Transverse colon (tissue), 4 donors: ENCODE results near the gene FANCD2. TPM values are rescaled to one million over a fixed set of nuclear protein-coding genes. Genes with fewer than 3 reads are reported as not detected.
"Not testable (repeated sequence)": the region's sequence is repeated elsewhere in the genome, so short reads cannot be mapped to it uniquely, and the experiment has no call there.

Experiments
- DNase-seq: peaks from one replicate; pipeline ENCODE4 v3.0.0-alpha.2; 2019
- H3K27ac ChIP-seq, 4 donors: fragments of 200-600 bp; sonication (generic); 2 replicates each; pipeline ENCODE4 v1.5.1; 2016 to 2018; ENCODE audit warnings: inconsistent platforms in 4 of 4
- H3K27me3 ChIP-seq: fragments of 200-600 bp; sonication (generic); 2 replicates; pipeline ENCODE4 v1.5.1; 2017; ENCODE audit warnings: inconsistent platforms
- H3K36me3 ChIP-seq, 4 donors: fragments of 200-600 bp; sonication (generic); 2 replicates each; pipeline ENCODE4 v1.5.1; 2017 to 2019; ENCODE audit warnings: inconsistent platforms in 4 of 4
- H3K4me1 ChIP-seq, 4 donors: fragments of 200-600 bp; sonication (generic); 2 replicates each; pipeline ENCODE4 v1.5.1; 2017 to 2020; ENCODE audit warnings: inconsistent platforms in 4 of 4
- H3K4me3 ChIP-seq, 4 donors: fragments of 200-600 bp; sonication (generic); 1 replicate in 1 of 4; 2 replicates in 3 of 4; pipeline versions ENCODE4 v1.5.1 to v1.6.1; 2017 to 2019; ENCODE audit warnings: inconsistent platforms in 4 of 4
- H3K9me3 ChIP-seq, 2 donors: fragments of 200-600 bp; sonication (generic); 2 replicates each; pipeline ENCODE4 v1.5.1; 2017 to 2019; ENCODE audit warnings: inconsistent platforms in 2 of 2
- EP300 ChIP-seq: sonication (generic); formaldehyde crosslinking; IDR thresholded peaks from one replicate; pipeline ENCODE4 v1.6.1; 2017; ENCODE audit warnings: antibody characterized with exemption, low read depth
- POLR2A ChIP-seq: fragments of 450-650 bp; IDR thresholded peaks from one replicate; pipeline ENCODE4 v1.6.1; 2016; ENCODE audit warnings: antibody characterized with exemption, mild to moderate bottlenecking, moderate library complexity
- POLR2AphosphoS5 ChIP-seq, 3 donors: sonication (generic); formaldehyde crosslinking; IDR thresholded peaks; one replicate each; pipeline ENCODE4 v1.6.1; 2016; ENCODE audit warnings: antibody characterized with exemption in 3 of 3
- WGBS, 2 donors: methylation state at CpG; one replicate each; pipeline ENCODE4 v1.1.5; 2018; ENCODE audit warnings: low coverage in 1 of 2; 5-methylcytosine and 5-hydroxymethylcytosine counted together
- in situ Hi-C, 4 donors: fragments of 200-750 bp; cut with MboI; loops; one replicate each; pipeline versions ENCODE4 v1.15.0 to v1.15.1; 2017; ENCODE audit warnings: low sequenced_read_pairs in 3 of 4, low pct_ligation_motif_present in 1 of 4, low pct_unique_long_range_greater_than_20kb in 1 of 4
- intact Hi-C: fragments of 100-400 bp; cut with DNase I; formaldehyde crosslinking; loops from one replicate; pipeline ENCODE4 v1.15.1; 2023; ENCODE audit warnings: low total_unique reads
- total RNA-seq, 4 donors: library from RNA; depleted of rRNA; stranded (reverse); fragments of >200 nt; gene quantifications; one replicate each; pipeline ENCODE4 v1.1.0, GENCODE V29; 2016
- TF ChIP-seq, protein P1 (sequence below), 5 experiments: fragments of 200-600 bp in 3 of 5; fragments of 450-650 bp in 2 of 5; sonication (generic) in 3 of 5; IDR thresholded peaks; 1 replicate in 2 of 5; 2 replicates in 3 of 5; pipeline ENCODE4 v1.5.1; 2016 to 2017; ENCODE audit warnings: antibody characterized with exemption in 5 of 5, inconsistent platforms in 3 of 5, mild to moderate bottlenecking in 2 of 5, moderate library complexity in 1 of 5

Gene FANCD2
- total RNA-seq, 4 donors from 2014 or later = 0.80 to 43.0 (median 4.9) TPM

GRCh38 chr3:10025205-10026083 lies 793 bp upstream of the FANCD2 start:
- no peak for TF ChIP-seq POLR2AphosphoS5 (IDR thresholded peaks at IDR 0.05)
- TF ChIP-seq EP300 = no peak
- no peak for TF ChIP-seq POLR2A
- H3K27ac ChIP-seq = peak overlapping the region; percentile 72 to 89 (median 87)
- H3K4me1 ChIP-seq = peaks cover 13 to 30% (median 17%) of the 10 kb centered on the region in 4 donors
- peaks cover 0 to 14% (median 0%) of the 10 kb centered on the region in 4 donors for H3K36me3 ChIP-seq
- H3K4me3 ChIP-seq = peak overlapping the region; percentile 60 to 93 (median 74)
- WGBS, 2 donors = 27 to 38% methylated on average over 15 to 19 of the region's 19 CpGs
- H3K9me3 ChIP-seq = no peaks in the 10 kb centered on the region
- intact Hi-C loops (loop anchor here (10.0 kb wide), 1 partner anchor 81 kb away; no protein-coding TSS in a partner anchor), in situ Hi-C loops (no loop called here)
- no peaks in the 10 kb centered on the region for H3K27me3 ChIP-seq
- DNase-seq = no peak

- in situ Hi-C loops (no loop called here), intact Hi-C loops (no loop called here)
- Histone ChIP-seq H3K9me3 (no peaks in the 10 kb centered on the region), H3K4me1 (no peaks in the 10 kb centered on the region), H3K4me3 (no peak overlapping the region), H3K27me3 (no peaks in the 10 kb centered on the region), H3K27ac (no peak overlapping the region), H3K36me3 (no peaks in the 10 kb centered on the region)
- TF ChIP-seq EP300 = no peak
- TF ChIP-seq, protein P1, sequence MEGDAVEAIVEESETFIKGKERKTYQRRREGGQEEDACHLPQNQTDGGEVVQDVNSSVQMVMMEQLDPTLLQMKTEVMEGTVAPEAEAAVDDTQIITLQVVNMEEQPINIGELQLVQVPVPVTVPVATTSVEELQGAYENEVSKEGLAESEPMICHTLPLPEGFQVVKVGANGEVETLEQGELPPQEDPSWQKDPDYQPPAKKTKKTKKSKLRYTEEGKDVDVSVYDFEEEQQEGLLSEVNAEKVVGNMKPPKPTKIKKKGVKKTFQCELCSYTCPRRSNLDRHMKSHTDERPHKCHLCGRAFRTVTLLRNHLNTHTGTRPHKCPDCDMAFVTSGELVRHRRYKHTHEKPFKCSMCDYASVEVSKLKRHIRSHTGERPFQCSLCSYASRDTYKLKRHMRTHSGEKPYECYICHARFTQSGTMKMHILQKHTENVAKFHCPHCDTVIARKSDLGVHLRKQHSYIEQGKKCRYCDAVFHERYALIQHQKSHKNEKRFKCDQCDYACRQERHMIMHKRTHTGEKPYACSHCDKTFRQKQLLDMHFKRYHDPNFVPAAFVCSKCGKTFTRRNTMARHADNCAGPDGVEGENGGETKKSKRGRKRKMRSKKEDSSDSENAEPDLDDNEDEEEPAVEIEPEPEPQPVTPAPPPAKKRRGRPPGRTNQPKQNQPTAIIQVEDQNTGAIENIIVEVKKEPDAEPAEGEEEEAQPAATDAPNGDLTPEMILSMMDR (IDR thresholded peaks at IDR 0.05) = no peak
- no peak for TF ChIP-seq POLR2AphosphoS5 (IDR thresholded peaks at IDR 0.05)
- no peak for TF ChIP-seq POLR2A
- DNase-seq = no peak
- 98 to 100% methylated on average over 3 to 5 of the region's 5 CpGs for WGBS, 2 donors
Measured at GRCh38 chr3:10041034-10041433, 14.8 kb downstream of the FANCD2 start.

DNA sequence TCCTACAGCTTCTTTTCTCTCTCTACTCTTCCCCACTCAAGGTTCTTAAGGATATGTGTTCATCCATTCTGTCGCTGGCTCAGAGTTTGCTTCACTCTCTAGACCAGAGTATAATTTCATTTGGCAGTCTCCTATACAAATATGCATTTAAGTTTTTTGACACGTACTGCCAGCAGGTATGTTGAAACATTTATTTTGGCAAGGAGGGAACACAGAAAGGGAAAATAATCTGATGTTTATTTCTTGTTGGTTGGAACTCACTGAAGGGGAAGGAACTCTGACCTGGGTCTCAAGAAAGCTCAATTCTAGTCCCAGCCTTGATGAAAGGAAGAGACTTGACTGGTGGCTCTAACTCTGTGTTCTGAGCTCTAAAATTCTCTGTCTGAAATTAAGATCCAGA lies 21.6 kb downstream of the FANCD2 start:
- in situ Hi-C loops = no loop called here
- WGBS, 2 donors = 84 to 100% methylated on average over 2 of the region's 2 CpGs
- no peak overlapping the region for H3K27ac ChIP-seq

GRCh38 chr3:10053054-10053453 lies 26.8 kb downstream of the FANCD2 start:
- H3K27ac ChIP-seq, H3K4me1 ChIP-seq, H3K27me3 ChIP-seq, H3K9me3 ChIP-seq, DNase-seq, intact Hi-C loops, H3K36me3 ChIP-seq, H3K4me3 ChIP-seq, in situ Hi-C loops: not testable (repeated sequence)
- 100% methylated on average over 2 to 5 of the region's 6 CpGs for WGBS, 2 donors

More for the DNA sequence above, 21.6 kb downstream of the FANCD2 start:
- H3K9me3 ChIP-seq = no peaks in the 10 kb centered on the region
- no peak for DNase-seq
- H3K36me3 ChIP-seq = no peaks in the 10 kb centered on the region
- H3K27me3 ChIP-seq = no peaks in the 10 kb centered on the region
- no peak overlapping the region for H3K4me3 ChIP-seq
- intact Hi-C loops = no loop called here
- no peaks in the 10 kb centered on the region for H3K4me1 ChIP-seq
- TF ChIP-seq, protein P1 (IDR thresholded peaks at IDR 0.05) = no peak
- TF ChIP-seq POLR2AphosphoS5 (IDR thresholded peaks at IDR 0.05) (no peak), POLR2A (no peak), EP300 (no peak)

- TF ChIP-seq POLR2A (no peak), EP300 (no peak), POLR2AphosphoS5 (IDR thresholded peaks at IDR 0.05) (no peak)
- TF ChIP-seq, protein P1 (IDR thresholded peaks at IDR 0.05) = no peak
- no peaks in the 10 kb centered on the region for H3K9me3 ChIP-seq
- no peak overlapping the region for H3K27ac ChIP-seq
- 95 to 98% methylated on average over 4 of the region's 4 CpGs for WGBS, 2 donors
- no peaks in the 10 kb centered on the region for H3K36me3 ChIP-seq
- no peaks in the 10 kb centered on the region for H3K27me3 ChIP-seq
- H3K4me1 ChIP-seq = no peaks in the 10 kb centered on the region
- no peak overlapping the region for H3K4me3 ChIP-seq
- DNase-seq = no peak
- intact Hi-C loops (no loop called here), in situ Hi-C loops (no loop called here)
Measured at GRCh38 chr3:10055097-10055496, 28.9 kb downstream of the FANCD2 start.

DNA sequence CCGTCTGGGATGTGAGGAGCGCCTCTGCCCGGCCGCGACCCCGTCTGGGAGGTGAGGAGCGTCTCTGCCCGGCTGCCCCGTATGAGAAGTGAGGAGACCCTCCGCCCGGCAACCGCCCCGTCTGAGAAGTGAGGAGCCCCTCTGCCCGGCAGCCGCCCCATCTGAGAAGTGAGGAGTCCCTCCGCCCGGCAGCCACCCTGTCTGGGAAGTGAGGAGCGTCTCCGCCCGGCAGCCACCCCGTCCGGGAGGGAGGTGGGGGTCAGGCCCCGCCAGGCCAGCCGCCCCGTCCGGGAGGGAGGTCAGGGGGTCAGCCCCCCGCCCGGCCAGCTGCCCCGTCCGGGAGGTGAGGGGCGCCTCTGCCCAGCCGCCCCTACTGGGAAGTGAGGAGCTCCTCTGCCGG lies 43.8 kb downstream of the FANCD2 start:
- H3K36me3 ChIP-seq, H3K9me3 ChIP-seq, H3K27me3 ChIP-seq, intact Hi-C loops, H3K4me1 ChIP-seq, DNase-seq, H3K27ac ChIP-seq, H3K4me3 ChIP-seq, in situ Hi-C loops: not testable (repeated sequence)
- 100% methylated on average over 2 of the region's 33 CpGs; no CpG with 5 or more reads in 1 of the 2 donors for WGBS, 2 donors
